Endometrial microvascular endothelial cells (primary cell): Measurements from ENCODE around the gene CNTN2. TPM values are rescaled to one million over a fixed set of nuclear protein-coding genes. Genes with fewer than 3 reads are reported as not detected.

Experiments used
- in situ Hi-C: cut with HindIII; loops from 2 replicates; pipeline ENCODE4 v1.10.0; 2017; ENCODE audit warnings: low sequenced_read_pairs, low pct_unique_long_range_greater_than_20kb; ENCODE audit errors: inconsistent ontology term
- total RNA-seq: library from RNA; depleted of rRNA; stranded (reverse); fragments of >200 nt; gene quantifications from one replicate; pipeline ENCODE4 v1.2.3, GENCODE V29; 2015; ENCODE audit errors: inconsistent ontology term

Gene CNTN2, protein sequence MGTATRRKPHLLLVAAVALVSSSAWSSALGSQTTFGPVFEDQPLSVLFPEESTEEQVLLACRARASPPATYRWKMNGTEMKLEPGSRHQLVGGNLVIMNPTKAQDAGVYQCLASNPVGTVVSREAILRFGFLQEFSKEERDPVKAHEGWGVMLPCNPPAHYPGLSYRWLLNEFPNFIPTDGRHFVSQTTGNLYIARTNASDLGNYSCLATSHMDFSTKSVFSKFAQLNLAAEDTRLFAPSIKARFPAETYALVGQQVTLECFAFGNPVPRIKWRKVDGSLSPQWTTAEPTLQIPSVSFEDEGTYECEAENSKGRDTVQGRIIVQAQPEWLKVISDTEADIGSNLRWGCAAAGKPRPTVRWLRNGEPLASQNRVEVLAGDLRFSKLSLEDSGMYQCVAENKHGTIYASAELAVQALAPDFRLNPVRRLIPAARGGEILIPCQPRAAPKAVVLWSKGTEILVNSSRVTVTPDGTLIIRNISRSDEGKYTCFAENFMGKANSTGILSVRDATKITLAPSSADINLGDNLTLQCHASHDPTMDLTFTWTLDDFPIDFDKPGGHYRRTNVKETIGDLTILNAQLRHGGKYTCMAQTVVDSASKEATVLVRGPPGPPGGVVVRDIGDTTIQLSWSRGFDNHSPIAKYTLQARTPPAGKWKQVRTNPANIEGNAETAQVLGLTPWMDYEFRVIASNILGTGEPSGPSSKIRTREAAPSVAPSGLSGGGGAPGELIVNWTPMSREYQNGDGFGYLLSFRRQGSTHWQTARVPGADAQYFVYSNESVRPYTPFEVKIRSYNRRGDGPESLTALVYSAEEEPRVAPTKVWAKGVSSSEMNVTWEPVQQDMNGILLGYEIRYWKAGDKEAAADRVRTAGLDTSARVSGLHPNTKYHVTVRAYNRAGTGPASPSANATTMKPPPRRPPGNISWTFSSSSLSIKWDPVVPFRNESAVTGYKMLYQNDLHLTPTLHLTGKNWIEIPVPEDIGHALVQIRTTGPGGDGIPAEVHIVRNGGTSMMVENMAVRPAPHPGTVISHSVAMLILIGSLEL
- not detected for total RNA-seq

DNA sequence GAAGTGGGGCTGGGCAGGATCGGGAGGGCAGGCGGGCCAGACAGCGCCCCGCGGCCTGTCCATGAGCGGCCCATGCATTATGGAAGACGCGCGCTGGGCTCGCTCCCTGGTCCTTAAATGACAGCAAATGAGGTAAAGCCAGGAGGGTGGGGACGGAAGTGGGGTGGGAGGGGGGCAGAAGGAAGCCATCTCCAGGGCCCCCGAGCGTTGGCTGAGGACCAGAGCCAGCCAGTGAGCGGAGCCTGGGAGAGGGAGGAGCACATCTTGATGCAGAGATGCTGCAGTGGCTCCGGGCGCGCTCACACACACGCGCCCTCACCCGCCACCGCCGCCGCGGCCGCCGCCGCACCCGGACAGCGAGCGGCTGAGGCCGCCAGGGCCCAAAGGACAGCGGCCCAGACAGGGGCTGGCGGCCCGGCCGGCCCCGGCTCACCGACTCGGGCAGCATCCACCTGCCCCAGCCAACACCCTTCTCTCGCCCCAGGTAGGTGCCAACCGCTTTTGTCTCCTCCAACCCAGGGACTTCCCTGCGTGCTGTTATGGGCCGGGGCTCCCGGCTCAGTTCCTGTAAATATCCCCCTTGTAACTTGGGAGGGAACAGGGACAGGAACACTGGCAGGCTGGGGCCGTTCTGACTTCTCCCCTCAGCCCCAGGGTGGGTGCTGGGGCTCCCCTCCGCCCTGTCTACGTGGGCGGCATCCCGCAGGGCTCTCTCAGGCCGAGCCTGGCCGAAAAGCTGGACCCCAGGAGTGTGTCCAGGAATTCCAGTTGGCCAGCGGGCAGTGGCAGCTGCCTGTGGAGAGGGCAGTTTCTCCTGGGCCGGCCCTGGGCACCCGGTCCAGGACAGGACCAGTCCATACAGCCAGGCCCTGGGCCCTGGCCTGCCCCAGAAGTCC lies at the start of gene CNTN2:
Gene CNTN2 (plus strand): TSS at position 302 of the 896 bp plus-strand sequence. CDS start 9,974 bp downstream, outside the sequence.
- in situ Hi-C loops: no loop called here

DNA sequence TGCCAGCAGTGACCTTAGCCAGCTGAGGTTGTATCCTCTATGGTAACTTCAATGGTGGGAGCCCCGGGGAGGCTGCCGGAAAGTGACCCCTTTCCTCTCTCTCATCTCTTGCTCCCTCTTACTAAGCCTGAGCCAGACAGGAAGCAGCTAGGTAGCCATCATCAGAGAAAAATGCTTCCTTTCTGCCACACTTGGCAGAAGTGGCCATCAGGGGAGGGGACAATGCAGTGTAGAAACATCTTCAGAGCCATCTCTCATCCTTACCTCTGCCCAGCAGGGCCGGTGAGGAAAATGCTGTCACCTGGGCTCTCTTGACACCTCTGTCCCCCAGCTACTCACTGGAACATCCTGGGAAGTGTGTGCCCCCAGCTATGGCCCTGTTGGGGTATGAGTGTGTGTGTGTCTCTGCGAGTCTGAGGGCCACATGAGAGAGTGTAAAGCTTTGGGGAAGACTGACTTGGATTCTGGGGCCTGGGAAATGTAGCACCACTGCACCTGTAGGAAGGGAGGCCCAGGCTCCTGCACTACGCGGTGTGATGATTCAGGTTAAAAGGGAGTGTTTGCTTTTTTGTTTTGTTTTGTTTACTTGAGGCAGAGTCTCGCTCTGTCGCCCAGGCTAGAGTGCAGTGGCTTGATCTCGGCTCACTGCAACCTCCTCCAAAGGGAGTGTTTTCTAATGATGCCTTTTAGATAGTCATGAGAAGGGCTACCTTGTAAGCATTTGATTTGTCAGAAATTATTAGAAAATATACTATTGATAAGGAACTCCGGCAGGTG lies 48.7 kb upstream of the CNTN2 start:
- in situ Hi-C loops: no loop called here

DNA sequence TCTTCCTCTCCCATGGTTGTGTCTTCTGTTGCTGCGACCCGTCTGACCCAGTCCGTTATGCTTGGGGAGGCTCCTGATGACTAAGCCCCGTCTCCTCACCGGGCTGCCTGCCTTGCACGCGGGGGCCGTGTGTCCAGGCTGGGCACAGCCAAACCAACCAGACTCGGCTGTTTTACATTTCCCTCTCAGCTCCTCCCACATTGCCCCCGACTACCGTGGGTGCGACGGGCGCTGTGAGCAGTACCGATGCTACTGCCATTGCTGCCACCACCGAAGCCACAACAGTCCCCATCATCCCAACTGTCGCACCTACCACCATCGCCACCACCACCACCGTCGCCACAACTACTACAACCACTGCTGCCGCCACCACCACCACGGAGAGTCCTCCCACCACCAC lies 46.0 kb upstream of the CNTN2 start:
- in situ Hi-C loops: no loop called here

DNA sequence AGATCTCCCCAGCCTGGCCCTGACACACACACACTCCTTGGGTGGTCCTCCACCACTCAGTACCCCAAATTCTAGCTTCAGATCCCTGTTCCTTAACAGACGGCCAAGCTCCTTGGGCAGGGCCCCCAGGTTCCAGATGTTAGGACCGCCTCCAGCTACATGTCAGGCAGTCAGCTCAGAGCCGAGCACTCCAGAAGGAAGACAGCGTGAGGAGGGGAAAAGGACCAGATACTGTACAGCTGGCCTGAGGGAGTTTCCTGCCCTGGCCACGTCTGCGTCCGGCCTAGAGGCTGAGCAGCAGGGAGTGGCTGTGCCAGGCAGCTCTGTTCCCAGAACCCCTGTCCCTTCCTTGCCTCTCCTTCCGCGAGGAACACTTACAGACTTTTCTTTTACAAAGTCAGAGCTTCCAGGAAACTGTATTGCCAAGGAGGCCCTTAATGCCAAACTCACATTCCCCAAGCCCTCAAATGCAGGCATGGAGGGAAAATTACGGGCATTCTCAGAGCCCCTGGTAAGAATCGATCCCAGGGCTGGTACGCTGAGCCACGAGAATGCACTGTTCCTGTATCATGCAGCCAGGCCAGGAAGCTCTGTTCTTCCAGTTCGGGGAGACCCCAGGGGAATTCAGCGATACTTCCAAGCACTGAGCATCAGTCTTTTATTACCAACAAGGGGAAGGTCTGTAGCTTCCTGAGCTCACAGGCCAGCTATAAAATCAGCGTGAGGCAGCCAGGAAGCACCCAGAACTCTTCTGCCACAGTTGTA lies 45.2 kb upstream of the CNTN2 start:
- in situ Hi-C loops: no loop called here

DNA sequence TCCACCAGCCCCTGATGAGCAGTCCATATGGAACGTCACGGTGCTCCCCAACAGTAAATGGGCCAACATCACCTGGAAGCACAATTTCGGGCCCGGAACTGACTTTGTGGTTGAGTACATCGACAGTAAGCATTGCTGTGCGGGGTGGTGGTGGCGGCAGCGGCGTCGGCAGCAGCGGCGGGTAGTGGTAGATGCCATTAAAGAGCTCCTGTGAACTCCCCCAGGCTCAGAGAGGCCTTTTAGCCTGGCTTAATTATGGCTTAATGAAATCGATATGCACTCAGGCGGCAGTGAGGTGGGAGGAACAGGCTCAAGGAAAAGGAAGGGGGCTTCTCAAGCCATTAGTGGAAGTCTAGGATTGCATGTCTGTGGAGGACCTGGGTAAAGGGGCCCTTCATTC lies 41.9 kb upstream of the CNTN2 start:
- in situ Hi-C loops: no loop called here

DNA sequence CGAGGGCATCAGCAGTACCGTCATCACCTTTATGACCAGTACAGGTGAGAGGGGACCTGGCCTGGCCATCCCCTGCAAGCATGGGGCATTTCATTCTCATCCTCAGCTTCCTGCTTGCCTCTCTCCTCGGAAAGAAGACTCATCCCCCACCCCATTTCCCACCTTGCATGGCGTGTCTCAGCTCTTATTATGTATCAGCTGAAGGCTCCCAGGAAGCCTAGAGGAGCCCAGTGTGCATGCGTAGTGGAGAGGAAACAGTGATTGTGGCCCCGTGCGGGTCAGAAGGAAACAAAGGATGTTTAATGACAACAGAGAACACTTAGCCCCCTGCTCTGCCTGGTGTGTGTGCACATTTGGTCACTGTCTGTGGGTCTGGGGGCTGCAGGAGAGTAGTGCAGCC lies 40.3 kb upstream of the CNTN2 start:
- in situ Hi-C loops: no loop called here

DNA sequence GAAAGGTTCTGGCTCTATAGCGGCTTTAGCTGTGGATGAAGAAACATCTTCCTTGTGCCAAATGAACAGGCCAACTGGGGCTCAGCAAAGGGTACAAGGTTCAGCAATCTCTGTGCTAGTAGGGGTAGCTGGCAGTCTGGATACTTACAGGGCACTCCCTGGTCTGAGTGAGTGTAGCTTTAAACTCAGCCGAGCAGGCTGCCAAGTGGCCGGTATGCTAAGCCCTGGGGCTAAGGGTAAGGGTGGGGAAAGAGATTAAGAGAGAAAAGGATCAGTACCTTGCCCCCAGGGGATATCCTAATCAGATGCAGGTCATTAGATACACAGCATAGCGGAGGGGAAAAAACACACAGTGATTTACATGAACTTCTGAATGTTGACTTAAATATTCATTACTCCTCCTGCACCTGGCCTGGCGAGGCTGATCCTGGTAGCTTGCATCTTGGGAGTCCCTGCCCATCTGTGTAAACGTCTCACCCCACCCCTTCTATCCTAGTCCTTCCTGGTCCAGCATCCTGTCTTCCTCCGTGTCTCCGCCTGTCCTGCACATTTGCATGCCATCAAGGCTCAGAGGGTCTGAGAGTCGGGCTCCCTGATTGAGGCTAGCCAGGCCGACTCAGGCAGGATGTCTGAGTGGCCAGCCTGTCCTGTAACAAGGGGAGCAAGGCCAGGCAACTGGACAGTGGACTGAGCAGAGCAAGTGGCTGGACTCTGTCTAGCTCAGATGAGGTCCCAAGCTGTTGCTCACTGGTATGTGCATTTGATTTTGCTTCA lies 39.5 kb upstream of the CNTN2 start:
- in situ Hi-C loops: no loop called here

DNA sequence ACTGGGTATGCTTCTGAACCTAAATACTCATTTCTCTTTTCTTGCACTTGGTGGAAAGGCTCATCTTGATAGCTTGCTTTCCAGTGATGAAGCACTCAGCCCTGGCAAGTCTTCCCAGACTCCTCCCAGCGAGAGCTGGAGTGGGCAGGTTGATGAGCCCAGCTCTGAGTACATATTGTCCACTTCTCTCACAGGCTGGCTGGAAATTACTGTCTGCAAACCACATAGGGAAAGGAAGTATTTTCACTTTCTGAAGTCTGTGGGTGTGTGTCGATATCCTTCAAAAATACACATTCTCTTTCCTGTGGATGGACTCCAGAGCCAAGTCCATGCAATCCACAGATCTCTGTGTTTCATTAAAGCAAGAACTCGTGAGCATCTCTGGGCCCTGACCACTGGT lies 38.7 kb upstream of the CNTN2 start:
- in situ Hi-C loops: no loop called here

DNA sequence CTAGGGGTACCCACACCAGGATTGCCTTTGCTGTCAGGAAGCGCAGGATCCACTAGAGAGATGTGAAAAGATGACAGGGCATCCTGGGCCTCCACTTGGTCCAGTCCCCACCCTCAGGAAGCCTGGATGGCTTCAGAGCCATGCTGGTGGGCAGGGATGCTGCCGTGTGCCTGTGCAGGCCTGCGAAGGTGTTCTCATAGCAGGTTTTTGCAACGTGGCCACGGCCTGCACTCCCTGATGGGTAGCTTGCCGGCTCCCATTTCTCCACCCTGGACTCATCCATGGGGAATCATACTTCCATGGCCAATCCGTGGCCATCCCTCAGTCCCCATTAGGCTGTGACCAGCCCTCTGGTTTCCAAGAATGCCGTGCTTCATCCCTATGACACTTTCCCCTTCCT lies 34.1 kb upstream of the CNTN2 start:
- in situ Hi-C loops: no loop called here

DNA sequence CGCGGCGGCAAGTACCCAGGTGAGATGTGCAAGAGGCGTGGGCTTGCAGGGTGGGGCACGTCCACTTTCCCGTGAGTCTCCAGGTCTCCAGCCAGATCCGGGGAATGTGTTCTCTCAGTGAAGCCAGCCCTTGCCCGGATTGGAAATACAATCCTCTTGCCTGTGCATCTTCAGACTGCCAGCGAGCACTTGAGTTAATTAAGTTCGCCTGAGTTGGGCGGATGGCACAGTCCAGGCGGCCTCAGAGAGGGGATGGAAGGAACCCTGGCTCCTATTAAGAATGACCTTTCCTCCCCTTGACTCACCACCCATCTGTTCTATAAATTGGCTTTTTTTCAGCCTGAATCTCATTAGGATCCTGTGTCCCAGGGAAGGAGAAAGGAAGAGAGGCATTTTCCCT lies 33.3 kb upstream of the CNTN2 start:
- in situ Hi-C loops: no loop called here

DNA sequence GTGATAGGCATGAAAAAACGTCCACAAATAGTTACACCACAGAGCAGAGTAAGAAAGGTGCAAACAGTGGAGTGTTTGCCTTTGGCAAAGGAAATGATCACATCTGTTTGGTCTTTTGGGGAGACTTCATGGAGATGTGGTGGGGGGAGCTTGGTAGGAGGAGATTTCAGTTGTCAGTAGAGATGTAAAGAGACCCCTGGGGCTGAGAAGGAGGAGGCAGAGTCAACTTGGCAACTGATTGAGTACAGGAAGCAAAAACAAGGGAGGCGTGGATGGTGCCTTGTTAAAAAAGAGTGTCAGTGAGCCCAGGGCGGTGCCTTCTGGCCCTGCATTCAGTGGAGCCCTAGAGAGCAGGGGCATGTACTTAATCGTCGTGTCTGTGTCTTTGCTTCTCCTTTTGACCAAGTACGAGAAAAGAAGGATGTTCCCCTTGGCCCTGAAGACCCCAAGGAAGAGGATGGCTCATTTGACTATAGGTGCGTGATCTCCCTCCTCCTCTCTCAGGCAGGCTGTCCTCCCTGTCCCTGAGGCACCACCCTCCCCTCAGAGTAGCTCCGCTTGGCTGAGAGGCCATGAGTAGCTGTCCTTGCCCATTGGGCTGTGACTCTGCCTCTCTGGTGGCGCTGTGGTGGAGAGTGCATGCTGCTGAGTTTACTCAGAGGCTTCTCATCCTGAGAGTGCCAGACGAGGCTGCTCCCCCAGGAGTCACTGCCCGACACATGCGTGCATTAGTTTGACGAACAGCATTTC lies 30.4 kb upstream of the CNTN2 start:
- in situ Hi-C loops: no loop called here

DNA sequence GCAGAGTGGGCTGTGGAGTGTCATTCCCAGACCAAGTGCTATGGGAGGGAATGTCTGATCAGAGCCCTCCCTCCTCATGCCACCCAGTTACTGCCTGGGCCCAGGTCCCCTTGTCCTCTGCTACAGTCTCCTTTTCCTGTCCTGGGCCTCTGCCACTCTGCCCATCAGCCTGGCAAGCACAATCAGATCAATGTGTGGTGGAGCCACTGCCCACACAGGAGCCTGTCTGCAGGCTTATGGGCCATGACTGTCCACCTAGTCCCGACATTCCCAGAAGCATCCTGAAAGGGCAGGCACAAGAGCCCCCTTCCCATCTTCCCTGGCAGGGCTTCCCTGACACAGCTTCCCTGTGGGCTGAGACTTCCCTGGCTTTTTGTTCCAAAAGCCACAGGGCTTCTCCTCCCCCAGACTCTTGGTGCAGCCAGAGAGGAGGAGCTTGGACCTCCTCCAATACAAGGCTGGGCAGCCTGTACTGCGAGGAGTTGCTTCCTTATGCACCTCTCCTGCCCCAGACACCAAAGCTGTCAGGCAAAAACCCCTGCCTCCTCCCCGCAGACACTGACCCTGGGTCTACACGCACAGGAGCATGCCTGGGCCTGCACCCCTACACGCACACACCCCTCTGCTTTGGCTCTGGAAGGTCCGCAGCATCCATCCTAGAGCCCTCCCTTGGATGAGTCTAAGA lies 29.2 kb upstream of the CNTN2 start:
- in situ Hi-C loops: no loop called here

DNA sequence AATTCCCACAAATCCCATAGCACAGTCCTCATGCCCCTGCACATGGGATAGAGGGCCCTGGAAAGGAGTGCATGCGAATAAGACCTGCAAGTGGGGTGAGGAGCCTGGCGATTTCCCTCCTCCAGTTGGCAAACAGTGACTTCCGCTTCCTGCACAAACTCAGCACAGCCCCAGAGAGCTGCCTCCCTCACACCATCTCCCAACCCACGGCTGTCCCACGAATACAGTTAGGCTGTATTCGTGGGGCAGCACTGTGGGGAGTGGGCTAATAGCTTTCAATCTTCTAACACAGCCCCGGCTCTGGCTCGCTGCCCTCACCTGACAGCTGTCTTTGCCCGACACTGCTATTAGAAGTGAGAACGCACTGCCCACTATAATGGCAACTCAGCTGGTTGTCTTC lies 28.2 kb upstream of the CNTN2 start:
- in situ Hi-C loops: no loop called here

DNA sequence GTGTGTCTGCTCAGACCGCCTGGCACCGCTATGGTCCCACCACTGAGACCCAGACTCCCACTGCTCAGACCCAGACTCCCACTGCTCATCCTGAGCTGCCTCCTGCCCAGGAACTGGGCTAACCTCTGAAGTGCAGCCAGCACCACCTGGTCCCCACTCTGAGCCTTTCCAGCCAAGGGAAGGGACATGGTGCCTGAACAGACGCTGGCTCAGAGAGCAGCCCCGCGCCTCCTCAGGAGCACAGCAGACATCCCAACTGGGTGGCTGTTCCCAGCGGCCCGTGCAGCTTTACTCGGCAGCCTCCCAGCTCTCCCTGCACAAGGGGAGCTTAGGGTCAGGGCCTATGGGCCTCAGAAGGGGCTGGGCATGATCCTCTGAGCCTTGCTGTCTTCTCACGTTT lies 27.8 kb upstream of the CNTN2 start:
- in situ Hi-C loops: no loop called here

DNA sequence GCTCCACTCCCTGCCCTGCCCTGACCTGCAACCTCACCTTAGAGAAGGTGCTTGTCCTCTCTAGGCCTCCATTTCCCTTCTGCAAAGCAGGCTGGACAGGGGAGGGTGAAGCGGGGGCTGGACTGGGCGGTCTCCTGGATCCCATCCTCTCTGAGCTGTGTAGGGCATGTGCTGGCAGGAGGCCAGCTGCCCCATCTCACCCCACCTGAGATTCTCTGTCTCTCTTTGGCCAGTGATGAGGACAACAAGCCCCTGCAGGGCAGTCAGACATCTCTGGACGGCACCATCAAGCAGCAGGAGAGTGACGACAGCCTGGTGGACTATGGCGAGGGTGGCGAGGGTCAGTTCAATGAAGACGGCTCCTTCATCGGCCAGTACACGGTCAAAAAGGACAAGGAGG lies 26.9 kb upstream of the CNTN2 start:
- in situ Hi-C loops: no loop called here

DNA sequence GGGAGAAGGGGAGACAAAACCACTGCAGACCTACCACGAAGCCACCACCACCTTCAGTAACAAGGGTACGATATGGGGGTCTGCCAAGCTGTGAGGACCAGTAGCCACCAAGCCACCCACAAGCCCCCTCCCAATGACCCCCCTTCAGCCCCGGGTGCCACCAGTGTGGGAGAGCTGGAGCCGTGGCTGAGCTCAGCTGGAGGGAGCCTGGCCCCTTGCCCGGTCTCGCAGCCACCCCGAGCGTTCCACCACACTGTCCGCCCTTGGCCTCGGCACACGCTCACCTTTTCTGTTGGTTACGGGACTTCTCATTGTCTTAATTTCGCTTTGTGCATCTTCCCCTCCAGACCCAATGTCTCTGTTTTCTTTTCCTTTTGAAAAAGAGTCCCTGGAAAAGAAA lies 26.4 kb upstream of the CNTN2 start:
- in situ Hi-C loops: no loop called here
